ENCODE measurements around the gene ARFGAP1.

- TF ChIP-seq CTCF (IDR thresholded peaks at IDR 0.05): no peak
- no peak for TF ChIP-seq POLR2A (IDR thresholded peaks at IDR 0.05)
These were observed 16.9 kb downstream of the ARFGAP1 start for GRCh38 chr20:63289311-63290135.

Data from lower leg skin (tissue), 3 donors.